GM21526 (cell line): ENCODE results near the gene CDHR1.
"Not testable (repeated sequence)": the region's sequence is repeated elsewhere in the genome, so short reads cannot be mapped to it uniquely, and the experiment has no call there.

Experiments used
- ATAC-seq: cut with Tn5 transposase; IDR thresholded peaks from one replicate; pipeline ENCODE4 v1.9.1; 2021; ENCODE audit warnings: moderate library complexity; ENCODE audit not compliant: unreplicated experiment, low FRiP score

CDHR1 gene

DNA sequence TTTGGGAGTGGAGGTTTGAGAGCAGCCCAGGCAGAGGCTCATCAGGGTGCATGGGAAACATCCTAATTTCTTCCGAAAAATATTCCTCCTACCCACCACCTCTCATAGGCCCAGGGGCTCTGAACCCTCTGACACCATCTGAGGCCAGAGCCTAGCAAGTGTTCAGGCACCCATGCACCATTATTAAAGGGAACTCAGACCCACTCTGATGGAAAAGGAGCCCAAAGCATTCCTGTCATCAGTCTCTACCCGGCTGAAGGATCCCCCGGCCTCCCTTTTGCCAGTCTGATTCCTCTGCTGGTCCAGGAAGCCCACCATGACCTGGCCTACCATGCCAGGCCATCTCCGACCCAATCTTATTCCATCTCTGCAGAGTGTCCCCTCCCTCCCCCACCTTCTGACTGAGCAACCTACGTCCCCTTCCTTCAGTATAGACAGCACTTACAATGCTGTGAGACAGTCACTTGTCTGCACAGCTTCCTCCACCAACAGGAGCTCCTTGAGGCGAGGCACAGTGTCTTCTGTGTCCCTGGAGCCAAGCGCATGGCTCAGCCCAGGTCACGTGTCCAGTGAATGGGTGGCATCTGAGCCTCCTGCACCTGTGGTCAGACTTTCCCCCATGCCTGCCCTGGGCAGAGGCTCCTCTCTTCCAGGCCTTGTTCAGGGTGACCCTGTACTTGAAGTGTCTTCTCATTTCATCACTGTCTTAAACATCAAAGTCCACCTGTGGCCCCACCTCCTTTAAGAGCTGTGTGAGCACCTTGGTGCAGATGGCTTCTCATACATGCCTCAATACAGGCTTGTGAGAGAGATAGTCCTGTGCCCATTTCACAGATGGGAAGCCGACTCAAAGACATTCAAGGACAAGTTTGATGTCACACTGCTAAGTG lies 21.6 kb upstream of the CDHR1 start:
- ATAC-seq, result peak; percentile 54

DNA sequence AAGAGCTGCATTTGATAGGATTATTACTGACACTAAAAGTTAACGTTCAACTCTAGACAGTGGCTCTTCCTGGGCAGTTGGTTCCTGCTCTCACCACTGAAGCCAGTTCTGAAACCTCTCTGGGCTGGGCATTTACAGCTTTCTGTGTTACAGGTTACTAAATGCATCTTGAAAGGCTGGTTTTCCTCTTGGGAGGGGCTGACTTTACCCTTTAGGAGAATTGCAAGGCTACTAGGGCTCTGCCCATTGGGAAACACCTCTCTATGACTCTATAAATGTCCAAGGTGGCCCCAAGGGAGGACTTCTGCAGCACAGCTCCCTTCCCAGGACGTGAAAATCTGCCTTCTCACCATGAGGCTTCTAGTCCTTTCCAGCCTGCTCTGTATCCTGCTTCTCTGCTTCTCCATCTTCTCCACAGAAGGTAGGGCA lies 20.8 kb upstream of the CDHR1 start, which contains the start of gene GPR15LG:
Gene GPR15LG (plus strand): TSS at position 301 of the 429 bp plus-strand sequence. CDS start 51 bp downstream, at position 352.
- peak; percentile 33 for ATAC-seq

GRCh38 chr10:84175436-84175835 lies 18.9 kb upstream of the CDHR1 start:
- no peak for ATAC-seq

GRCh38 chr10:84176351-84176750 lies 18.0 kb upstream of the CDHR1 start:
- ATAC-seq, result no peak

DNA sequence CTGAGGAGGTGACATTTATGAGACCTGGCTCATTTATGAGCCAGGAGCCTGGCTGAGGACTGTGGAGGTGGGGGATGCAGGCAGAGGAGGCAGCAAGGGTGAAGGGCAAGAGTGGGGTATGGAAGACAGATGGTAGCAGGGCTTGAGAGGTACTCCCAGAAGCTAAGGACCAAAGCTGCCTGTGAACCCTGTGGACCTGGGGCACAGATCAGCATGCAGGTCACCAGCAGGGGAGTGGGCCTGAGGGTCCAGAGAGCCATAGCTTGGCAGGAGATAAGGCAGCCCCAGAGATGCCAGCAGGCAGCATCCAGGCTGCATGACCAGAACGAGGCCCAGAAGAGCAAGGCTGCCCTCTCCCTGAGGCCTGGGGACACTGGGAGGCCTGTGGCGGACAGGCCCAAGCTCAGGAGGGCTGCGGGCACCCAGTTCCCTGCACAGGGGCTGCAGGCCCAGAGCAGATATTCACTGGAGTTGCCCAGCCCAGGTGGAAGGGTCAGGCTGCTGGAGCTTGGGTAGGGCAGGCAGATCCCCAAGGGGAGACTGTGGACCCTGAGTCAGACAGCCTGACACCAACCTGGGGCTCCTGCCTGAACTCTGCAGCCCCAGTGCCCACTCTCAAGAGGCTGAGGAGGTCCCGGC lies 17.4 kb upstream of the CDHR1 start:
- no peak for ATAC-seq

GRCh38 chr10:84177541-84178141 lies 16.7 kb upstream of the CDHR1 start:
- peak; percentile 42 for ATAC-seq

GRCh38 chr10:84178160-84178609 lies 16.2 kb upstream of the CDHR1 start:
- ATAC-seq, result no peak

DNA sequence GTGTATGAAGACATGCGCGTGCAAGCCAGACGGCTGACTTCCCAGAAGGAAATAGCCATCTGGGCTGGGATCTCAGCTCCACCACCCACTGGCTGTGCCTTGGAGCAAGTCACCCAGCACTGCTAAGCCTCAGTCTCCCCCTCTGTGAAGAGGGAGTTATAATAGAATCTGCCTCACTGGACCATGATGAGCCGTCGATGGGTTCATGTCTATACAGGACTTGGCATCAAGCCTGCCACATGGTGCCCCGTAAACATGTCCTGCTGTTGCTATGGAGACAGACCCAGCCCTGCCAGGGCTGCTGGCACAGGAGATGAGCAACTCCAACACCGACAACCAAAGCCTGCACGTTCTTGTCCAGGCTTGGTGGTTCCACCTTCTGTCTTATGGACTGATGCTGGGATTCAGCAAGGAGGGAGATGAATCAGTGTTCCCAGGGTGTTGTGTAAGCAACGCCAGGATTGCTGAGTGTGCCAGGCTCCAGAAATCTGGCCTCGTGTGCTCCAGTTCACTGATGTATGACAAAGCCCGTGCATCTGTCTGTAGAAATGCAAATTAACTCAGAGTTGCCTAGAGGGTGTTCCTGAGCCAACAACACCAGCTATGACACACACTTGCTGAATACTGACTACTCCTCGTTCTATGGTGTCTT lies 15.2 kb upstream of the CDHR1 start:
- peak; percentile 93 for ATAC-seq

DNA sequence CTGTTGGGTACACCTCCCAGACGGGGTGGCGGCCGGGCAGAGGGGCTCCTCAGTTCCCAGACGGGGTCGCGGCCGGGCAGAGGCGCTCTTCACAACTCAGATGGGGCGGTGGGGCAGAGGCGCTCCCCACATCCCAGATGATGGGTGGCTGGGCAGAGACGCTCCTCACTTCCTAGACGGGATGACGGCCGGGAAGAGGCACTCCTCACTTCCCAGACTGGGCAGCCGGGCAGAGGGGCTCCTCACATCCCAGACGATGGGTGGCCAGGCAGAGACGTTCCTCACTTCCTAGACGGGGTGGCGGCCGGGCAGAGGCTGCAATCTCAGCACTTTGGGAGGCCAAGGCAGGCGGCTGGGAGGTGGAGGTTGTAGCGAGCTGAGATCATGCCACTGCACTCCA lies 14.0 kb upstream of the CDHR1 start:
- not testable (repeated sequence) for ATAC-seq

DNA sequence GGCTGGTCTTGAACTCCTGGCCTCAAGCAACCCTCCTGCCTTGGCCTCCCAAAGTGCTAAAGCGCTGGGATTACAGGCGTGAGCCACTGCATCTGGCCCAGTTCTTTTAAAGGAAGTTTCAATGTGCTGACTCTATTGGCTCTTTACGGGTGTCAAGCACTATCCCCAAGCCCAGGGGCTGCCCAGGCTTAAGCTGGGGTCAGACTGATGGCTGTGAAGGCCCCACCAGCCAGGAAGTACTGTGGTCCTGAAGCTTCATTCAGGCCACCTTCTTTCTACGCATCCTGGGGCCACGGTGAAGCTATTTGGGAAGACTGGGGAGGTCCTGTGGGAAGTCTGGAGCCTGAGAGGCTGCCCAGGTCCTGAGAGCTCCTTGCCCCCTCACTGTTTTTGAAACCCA lies 12.7 kb upstream of the CDHR1 start:
- no peak for ATAC-seq

- ATAC-seq, result no peak
Measured at GRCh38 chr10:84184517-84184916, 9.8 kb upstream of the CDHR1 start.

DNA sequence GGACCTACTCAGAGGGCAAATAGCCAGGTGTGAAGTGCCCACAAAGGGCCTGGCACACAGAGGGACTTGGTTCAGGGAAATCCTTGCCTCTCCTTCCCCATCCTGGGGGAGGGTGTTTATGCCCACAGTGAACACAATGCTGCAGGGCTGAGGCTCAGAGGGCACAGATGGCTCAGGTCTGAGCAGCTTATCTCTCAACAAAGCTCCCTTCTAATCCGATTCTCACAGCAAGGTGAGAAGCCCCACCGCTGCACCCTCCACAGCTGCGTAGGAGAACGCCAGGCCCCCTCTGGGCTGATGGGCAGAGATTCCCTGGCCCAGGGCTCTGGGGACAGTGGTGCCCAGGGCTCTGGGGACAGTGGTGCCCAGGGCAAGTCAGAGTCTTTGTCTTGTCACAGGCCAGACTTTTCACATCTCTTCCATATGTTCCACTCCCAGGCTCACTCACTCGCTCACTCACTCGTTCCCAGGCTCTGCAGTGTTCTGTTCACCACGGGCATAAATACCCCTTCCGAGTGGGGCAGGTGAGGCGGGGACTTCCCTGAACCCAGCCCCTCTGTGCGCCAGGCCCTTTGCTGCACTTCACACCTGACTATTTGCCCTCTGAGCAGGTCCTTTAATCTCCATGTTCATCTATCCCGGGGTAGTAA lies 8.7 kb upstream of the CDHR1 start:
- ATAC-seq, result no peak

DNA sequence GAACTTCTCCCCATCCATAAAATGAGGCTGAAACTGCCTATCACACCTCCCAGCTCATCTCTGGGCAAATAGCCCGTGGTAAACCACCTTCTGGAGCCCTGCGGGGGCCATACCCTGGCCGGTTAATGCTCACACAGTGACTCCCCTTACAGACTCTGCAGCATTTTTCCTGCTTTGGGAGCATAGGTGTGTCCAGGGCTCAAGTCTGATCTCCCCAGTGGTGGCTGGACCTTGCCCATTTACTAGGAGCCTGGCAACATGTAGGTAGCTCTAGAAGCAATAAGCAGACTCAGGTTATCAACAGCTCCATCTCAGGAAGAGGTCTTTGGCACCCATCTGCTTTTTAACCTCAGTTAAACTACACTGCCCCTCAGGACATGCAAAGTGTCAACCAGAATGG lies 5.5 kb upstream of the CDHR1 start:
- ATAC-seq, result no peak

DNA sequence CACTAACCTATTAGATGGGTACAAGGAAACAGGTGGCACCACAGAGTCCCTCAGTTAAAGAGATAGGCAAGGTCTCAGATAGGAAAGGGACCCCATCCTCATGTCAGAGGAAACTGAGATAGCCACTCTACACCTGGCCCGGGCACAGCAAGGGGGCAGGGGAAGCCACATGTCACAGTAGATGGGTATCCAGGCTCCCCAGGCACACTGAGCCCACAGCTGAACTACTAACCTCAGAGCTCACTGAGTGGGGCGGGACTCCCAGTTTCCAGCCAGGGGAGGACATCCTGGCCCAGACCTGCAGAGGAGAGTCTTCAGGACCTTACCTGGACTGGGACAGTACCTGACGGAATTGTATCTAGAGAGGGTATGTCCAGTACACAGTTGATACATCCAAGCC lies 3.7 kb upstream of the CDHR1 start:
- no peak for ATAC-seq

GRCh38 chr10:84191106-84191505 lies 3.2 kb upstream of the CDHR1 start:
- ATAC-seq, result no peak

GRCh38 chr10:84193327-84193726 lies 1.0 kb upstream of the CDHR1 start:
- ATAC-seq, result no peak

DNA sequence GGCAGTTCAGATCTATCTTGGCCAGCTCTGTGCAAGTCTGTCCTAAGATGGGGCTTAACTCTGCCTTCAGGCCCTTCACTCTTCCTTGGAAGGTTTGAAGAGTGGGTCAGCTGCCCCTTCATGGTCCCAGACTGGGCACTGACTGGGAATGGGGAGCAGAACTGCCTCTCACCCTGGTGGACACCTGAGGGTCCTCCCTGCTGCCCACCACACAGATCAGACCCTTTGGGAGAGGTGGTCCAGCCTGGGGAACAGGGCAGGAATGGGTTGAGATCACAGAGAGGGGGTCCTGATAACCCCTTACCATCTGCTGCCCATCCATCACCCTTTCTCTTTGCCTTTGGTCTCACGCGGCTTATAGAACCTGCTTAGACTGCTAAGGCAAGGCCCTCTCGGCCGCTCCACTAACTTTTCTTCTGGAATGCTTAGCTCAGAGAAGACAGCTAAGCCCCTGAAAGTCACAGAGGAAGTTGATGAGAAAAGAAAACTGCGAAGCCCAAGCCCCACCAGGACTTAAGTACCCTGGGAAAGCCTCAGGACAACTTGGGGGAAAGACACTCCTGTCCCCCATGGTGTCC lies 402 bp upstream of the CDHR1 start:
- no peak for ATAC-seq

- ATAC-seq, result no peak
Measured at GRCh38 chr10:84195044-84195830, 900 bp downstream of the CDHR1 start.

DNA sequence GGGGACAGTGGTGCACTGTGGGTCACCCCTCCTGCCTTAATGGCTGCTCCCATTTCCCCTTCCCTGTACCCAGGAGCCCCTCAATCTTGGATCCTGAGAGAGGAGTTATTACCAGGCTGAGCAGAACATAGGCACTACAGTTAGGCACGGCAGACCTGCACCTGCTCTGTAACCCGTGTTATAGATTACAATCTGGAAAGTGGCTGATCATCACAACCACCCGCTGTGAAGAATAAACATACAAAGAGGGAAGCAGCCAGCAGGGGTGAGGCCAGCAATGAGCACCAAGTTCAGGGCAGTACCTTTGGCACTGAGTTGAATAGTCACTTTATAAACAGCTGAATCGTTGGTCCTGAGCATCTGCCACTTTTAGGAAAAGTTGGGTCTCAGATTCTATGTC lies 1.7 kb downstream of the CDHR1 start:
- ATAC-seq, result no peak
